ENCODE results near the gene ZNF205.

GRCh38 chr16:3089717-3090592, 22.4 kb upstream of the ZNF205 start:
- no peak for TF ChIP-seq ZNF677 (tag by site-specific recombination; IDR thresholded peaks at IDR 0.05)
- TF ChIP-seq CTCF (tag by site-specific recombination; IDR thresholded peaks at IDR 0.05), result no peak
- TF ChIP-seq ZNF274 (IDR thresholded peaks at IDR 0.05; ENCODE audit: low read length), result no peak
- TF ChIP-seq ZNF274 (tag by site-specific recombination; IDR thresholded peaks at IDR 0.05; ENCODE audit: borderline replicate concordance), result no peak
- no peak for TF ChIP-seq ZNF292 (tag by site-specific recombination; IDR thresholded peaks at IDR 0.05; ENCODE audit: borderline replicate concordance, low read depth)
- TF ChIP-seq ZNF670 (tag by site-specific recombination; IDR thresholded peaks at IDR 0.05; ENCODE audit: low read depth), result no peak
- TF ChIP-seq YY1 (tag by site-specific recombination; IDR thresholded peaks at IDR 0.05), result no peak
- TF ChIP-seq ZBTB21 (tag by site-specific recombination; IDR thresholded peaks at IDR 0.05), result no peak
- no peak for TF ChIP-seq ZNF571 (tag by site-specific recombination; IDR thresholded peaks at IDR 0.05)
- TF ChIP-seq ZNF426 (tag by site-specific recombination; IDR thresholded peaks at IDR 0.05), result no peak
- no peak for TF ChIP-seq ZFP3 (tag by site-specific recombination; IDR thresholded peaks at IDR 0.05; ENCODE audit: low read depth)
- no peak for TF ChIP-seq ZNF239 (tag by site-specific recombination; IDR thresholded peaks at IDR 0.05)
- TF ChIP-seq TCF7L2 (IDR thresholded peaks at IDR 0.05; ENCODE audit: borderline replicate concordance, low read depth, low read length), result no peak
